SIG-M5 treated with dmso at 0.1 percent for 504 hours (cell line): ENCODE results near the gene FBXW7.

Experiments
- DNase-seq: peaks from one replicate; lab custom pipeline; 2025; ENCODE audit not compliant: unreplicated experiment; lab: John Stamatoyannopoulos, UW

FBXW7 gene

DNA sequence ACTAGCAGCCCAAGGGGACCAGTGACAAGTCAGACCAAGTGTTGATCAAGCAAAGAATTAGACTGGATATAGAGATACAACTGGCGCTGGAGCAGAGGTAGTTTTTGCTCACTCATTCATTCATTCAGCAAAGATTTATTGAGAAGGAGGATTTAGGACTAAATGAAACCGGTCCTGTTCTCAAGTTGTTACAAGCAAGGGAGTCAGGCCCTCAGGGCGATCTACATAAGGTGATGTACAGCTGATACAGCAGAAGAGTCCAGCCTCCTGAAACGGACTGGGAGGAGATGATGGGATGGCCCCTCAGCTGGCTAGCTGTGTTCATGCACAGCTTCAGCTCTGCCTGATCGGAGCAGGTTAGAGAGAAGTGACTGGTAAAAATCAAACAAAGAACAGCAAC is 242.4 kb downstream of the FBXW7 start:
- no peak for DNase-seq

GRCh38 chr4:152290366-152290921 is 245.4 kb downstream of the FBXW7 start:
- no peak for DNase-seq

- no peak for DNase-seq
These were observed 246.0 kb downstream of the FBXW7 start for GRCh38 chr4:152289941-152290340.

DNA sequence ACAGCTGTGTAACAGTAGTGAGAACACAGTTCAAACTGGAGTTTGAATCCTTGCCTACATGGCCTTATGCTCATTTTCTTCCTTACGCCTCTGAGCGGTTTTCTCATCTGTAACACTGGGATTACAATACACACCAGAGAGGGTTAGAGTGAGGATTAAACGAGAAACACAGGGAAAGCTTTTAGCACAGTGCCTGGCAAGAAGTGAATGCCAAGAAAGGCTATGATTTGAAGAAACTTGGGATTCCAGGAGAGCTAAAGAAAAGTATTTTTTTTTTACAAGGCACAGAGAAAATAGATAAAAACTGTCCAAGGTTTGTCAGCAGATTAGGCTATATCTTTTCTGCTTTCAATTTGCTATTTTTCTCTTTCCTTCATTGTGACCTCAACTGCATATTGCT is 246.4 kb downstream of the FBXW7 start:
- DNase-seq: no peak

GRCh38 chr4:152283801-152284470 is 252.0 kb downstream of the FBXW7 start:
- no peak for DNase-seq

GRCh38 chr4:152281822-152282221 is 254.1 kb downstream of the FBXW7 start:
- DNase-seq: no peak

GRCh38 chr4:152281211-152281610 is 254.7 kb downstream of the FBXW7 start:
- no peak for DNase-seq

DNA sequence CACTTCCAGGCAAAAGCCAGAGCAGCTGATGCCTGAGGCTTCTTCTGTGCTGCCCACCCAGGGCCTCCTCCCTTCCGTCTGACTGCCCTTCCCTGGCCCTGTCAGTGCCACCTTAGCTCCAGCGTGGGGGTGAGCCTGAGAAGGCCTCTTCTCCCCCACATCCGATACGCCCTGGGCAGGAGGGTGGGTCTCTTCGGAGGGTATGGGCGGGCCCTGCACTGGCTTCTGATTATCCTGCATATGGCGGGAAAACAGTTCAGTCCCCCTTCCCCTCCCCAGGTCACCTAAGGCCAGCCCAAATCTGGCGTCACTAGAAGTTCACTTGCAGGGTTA is 256.7 kb downstream of the FBXW7 start:
- no peak for DNase-seq

DNA sequence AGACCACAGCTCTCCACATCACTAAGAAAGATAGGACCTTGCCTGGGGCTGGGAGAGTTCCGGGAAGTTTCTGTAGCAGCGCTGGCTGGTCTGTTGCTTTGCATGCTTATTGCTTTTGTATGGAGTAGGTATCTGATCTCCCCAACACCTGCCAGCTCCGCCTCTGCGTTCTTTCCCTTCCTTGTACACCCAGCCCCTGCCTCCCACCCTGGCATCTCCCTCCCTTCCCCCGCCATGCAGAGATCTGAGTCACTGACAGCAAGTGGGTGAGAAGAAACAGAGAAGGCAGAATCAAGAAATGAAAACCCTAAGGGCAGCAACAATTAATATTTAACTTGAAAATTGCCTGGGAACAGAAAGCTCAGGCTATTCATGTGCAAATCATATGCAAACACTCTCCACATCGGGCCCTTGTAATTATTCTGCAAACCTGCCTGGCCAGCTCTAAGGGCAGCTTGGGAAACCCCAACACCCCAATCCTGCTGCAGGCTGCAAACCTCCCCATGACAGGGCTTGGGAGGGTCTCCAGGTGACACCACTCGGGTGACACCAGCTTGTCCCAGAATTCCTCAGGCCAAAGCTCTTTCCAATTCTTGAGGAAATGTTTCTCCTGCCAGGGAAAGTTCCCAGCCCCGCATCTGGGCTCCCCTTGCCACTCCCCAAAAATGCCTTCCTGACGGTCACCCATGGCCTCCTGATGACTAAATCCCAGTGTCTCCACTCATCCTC is 257.2 kb downstream of the FBXW7 start:
- peak; percentile 14 for DNase-seq

DNA sequence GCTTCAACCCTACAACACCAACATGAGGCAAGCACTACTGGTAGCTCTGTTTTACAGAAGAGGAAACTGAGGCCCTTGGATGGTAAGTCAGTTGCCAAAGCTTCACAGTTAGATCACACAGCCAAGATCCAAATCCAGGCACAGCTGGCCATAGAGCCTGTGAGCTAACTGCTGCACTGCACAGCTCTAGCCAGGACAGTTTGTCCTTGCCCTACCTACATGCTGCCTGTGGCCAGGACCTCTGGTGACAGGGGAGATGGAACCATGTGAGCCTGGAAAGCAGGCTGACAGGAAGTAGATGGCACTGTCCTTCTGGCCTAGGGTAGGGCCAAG is 257.8 kb downstream of the FBXW7 start:
- no peak for DNase-seq

DNA sequence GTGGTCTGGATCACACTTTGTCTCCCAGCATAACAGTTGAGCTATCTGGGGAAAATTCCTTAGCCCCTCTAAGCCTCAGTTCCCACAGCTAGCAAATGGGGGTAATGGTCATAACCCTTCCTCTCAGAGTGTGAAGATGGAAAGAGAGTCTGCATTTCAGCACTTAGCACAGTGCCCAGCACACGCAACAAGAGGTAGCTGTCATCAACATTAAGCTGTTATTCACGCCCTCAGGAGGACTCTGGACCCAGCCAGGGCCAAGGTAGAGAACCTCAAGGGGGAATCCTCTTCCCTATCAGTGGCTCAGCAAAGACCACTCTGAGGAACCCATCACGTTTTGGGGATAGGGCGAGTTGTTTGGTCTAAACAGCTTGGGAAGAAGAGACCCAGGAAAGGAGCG is 258.6 kb downstream of the FBXW7 start:
- DNase-seq: no peak

DNA sequence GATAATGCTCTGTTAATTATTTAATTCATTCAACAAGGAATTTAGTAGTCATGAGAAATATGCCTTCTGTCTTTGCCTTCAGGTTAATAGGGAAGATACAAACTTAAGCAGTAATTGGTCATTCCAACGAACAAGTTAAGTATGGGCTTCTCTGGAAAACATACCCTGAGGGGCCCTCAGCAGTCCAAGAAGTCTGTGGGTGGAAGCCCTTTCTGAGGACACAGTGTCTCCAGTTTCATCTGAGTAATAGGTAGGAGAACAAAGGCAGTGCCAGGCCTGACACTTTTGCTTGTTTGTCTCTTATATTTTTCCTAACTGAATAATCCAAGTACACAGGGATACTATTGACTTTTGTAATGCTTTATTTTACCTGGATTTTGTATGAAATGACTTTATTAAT is 262.5 kb downstream of the FBXW7 start:
- no peak for DNase-seq
